ENCODE measurements around the gene LTA.

GRCh38 chr6:31538805-31539400, 33.2 kb upstream of the LTA start:
- TF ChIP-seq TCF7L2 (IDR thresholded peaks at IDR 0.05; ENCODE audit: borderline replicate concordance, extremely low read depth, insufficient read depth, insufficient read length) (no peak), CTCF (IDR thresholded peaks at IDR 0.05 in 2 of 3, conservative IDR thresholded peaks at IDR 0.05 in 1 of 3; ENCODE audit: borderline replicate concordance in 1 of 3, insufficient read depth in 1 of 3, low read depth in 2 of 3, low read length in 2 of 3) (no peak), EZH2 (IDR thresholded peaks at IDR 0.05) (no peak), EZH2phosphoT487 (IDR thresholded peaks at IDR 0.05; ENCODE audit: borderline replicate concordance) (no peak), SRF (IDR thresholded peaks at IDR 0.05; ENCODE audit: low read depth) (no peak), CBX3 (IDR thresholded peaks at IDR 0.05; ENCODE audit: low read depth) (no peak), ZNF274 (IDR thresholded peaks at IDR 0.05; ENCODE audit: low read depth, low read length) (no peak), POLR2A (IDR thresholded peaks at IDR 0.05; ENCODE audit: borderline replicate concordance, extremely low read depth, insufficient read depth, insufficient read length) (no peak), REST (IDR thresholded peaks at IDR 0.05; ENCODE audit: low read depth) (no peak), MAX (IDR thresholded peaks at IDR 0.05) (no peak)
